WTC11 (cell line): Measurements from ENCODE around the gene SREBF2. TPM values are rescaled to one million over a fixed set of nuclear protein-coding genes. Genes with fewer than 3 reads are reported as not detected.

Source experiments
- ATAC-seq: fragments of 200-7000 bp; cut with Tn5 transposase; 2 replicates; pipeline ENCODE4 v1.10.0; 2021; ENCODE audit warnings: mild to moderate bottlenecking, moderate library complexity
- CTCF ChIA-PET: fragments of 300-600 bp; sonication (Branson Sonifier 250); formaldehyde crosslinking; loops from one replicate; lab custom pipeline; 2021; ENCODE audit warnings: antibody characterized with exemption; lab: Charles Lee
- POLR2A ChIA-PET: fragments of 350-600 bp; sonication (Branson Sonifier 250); formaldehyde crosslinking; loops from one replicate; lab custom pipeline; 2021; ENCODE audit warnings: antibody characterized with exemption; lab: Charles Lee
- DNase-seq: peaks from one replicate; pipeline ENCODE4 v3.0.0; 2021; ENCODE audit warnings: low spot score
- H3K27ac Mint-ChIP-seq: 2 replicates; pipeline ENCODE4 v1.8.0; 2021; ENCODE audit warnings: mixed read lengths
- H3K27me3 Mint-ChIP-seq: 2 replicates; pipeline ENCODE4 v1.8.0; 2021; ENCODE audit warnings: low read depth, mild to moderate bottlenecking, moderate library complexity, mixed read lengths
- H3K36me3 Mint-ChIP-seq: 2 replicates; pipeline ENCODE4 v1.8.0; 2021; ENCODE audit warnings: mixed read lengths
- H3K4me1 Mint-ChIP-seq: 2 replicates; pipeline ENCODE4 v1.8.0; 2022; ENCODE audit warnings: mixed read lengths
- H3K4me3 Mint-ChIP-seq: 2 replicates; pipeline ENCODE4 v1.8.0; 2021; ENCODE audit warnings: mild to moderate bottlenecking, moderate library complexity, mixed read lengths
- H3K9me3 Mint-ChIP-seq: 2 replicates; pipeline ENCODE4 v1.8.0; 2021; ENCODE audit warnings: mixed read lengths
- AR ChIP-seq: fragments of 250-450 bp; sonication (Bioruptor Pico); IDR thresholded peaks from 2 replicates; pipeline ENCODE4 v1.9.0; 2021; ENCODE audit warnings: mild to moderate bottlenecking
- CBFB ChIP-seq: sonication (generic); formaldehyde crosslinking; IDR thresholded peaks from 2 replicates; pipeline ENCODE4 v1.8.1; 2022; ENCODE audit warnings: mild to moderate bottlenecking, low read depth, missing genetic modification reagents
- CREB1 ChIP-seq: sonication (generic); formaldehyde crosslinking; IDR thresholded peaks from 2 replicates; pipeline ENCODE4 v1.8.0; 2023; ENCODE audit warnings: mild to moderate bottlenecking, missing genetic modification reagents
- CTCF ChIP-seq: fragments of 200-600 bp; IDR thresholded peaks from 2 replicates; pipeline ENCODE4 v1.8.0; 2022; ENCODE audit warnings: antibody characterized with exemption
- E2F5 ChIP-seq: sonication (generic); formaldehyde crosslinking; IDR thresholded peaks from 2 replicates; pipeline ENCODE4 v1.8.1; 2022; ENCODE audit warnings: mild to moderate bottlenecking, moderate library complexity, missing genetic modification reagents
- EMX1 ChIP-seq: fragments of 250-450 bp; sonication (Bioruptor Pico); IDR thresholded peaks from 2 replicates; pipeline ENCODE4 v1.8.0; 2021; ENCODE audit warnings: mild to moderate bottlenecking
- ETV6 ChIP-seq: sonication (generic); formaldehyde crosslinking; IDR thresholded peaks from 2 replicates; pipeline ENCODE4 v1.8.1; 2022; ENCODE audit warnings: mild to moderate bottlenecking, missing genetic modification reagents
- FOXP1 ChIP-seq: sonication (generic); formaldehyde crosslinking; IDR thresholded peaks from 2 replicates; pipeline ENCODE4 v1.8.0; 2022; ENCODE audit warnings: missing genetic modification reagents, mild to moderate bottlenecking, moderate library complexity, borderline replicate concordance
- HMGXB4 ChIP-seq: sonication (generic); formaldehyde crosslinking; IDR thresholded peaks from 2 replicates; pipeline ENCODE4 v1.8.1; 2023; ENCODE audit warnings: mild to moderate bottlenecking, moderate library complexity, missing genetic modification reagents
- IRF2 ChIP-seq: sonication (generic); formaldehyde crosslinking; IDR thresholded peaks from 2 replicates; pipeline ENCODE4 v1.8.0; 2022; ENCODE audit warnings: low read depth, missing genetic modification reagents, borderline replicate concordance
- NFE2L1 ChIP-seq: sonication (generic); formaldehyde crosslinking; IDR thresholded peaks from 2 replicates; pipeline ENCODE4 v1.8.1; 2023; ENCODE audit warnings: missing genetic modification reagents
- NR3C1 ChIP-seq: sonication (generic); formaldehyde crosslinking; conservative IDR thresholded peaks from 2 replicates; pipeline ENCODE4 v1.8.1; 2023; ENCODE audit warnings: low read depth, mild to moderate bottlenecking, missing genetic modification reagents
- OVOL2 ChIP-seq: fragments of 250-450 bp; sonication (Bioruptor Pico); IDR thresholded peaks from 2 replicates; pipeline ENCODE4 v1.9.0; 2021; ENCODE audit warnings: mild to moderate bottlenecking, borderline replicate concordance
- RORB ChIP-seq: fragments of 250-450 bp; sonication (Bioruptor Pico); IDR thresholded peaks from 2 replicates; pipeline ENCODE4 v1.9.0; 2021; ENCODE audit warnings: mild to moderate bottlenecking
- SP1 ChIP-seq: sonication (generic); formaldehyde crosslinking; conservative IDR thresholded peaks from 2 replicates; pipeline ENCODE4 v1.8.1; 2022; ENCODE audit warnings: missing genetic modification reagents
- ZNF138 ChIP-seq: sonication (generic); formaldehyde crosslinking; conservative IDR thresholded peaks from 2 replicates; pipeline ENCODE4 v1.8.1; 2022; ENCODE audit warnings: mild to moderate bottlenecking, moderate library complexity, missing genetic modification reagents
- total RNA-seq: library from RNA; stranded (reverse); gene quantifications from 3 replicates; pipeline ENCODE4 v1.2.3, GENCODE V29; 2021

SREBF2 gene
- total RNA-seq, 1 experiment from 2014 or later, result 151 TPM

- CTCF ChIA-PET, result interaction anchor here (0.9 to 7.8 kb wide), 6 partner anchors 30 to 131 kb away, joined by 3 to 59 read pairs (median 8); no protein-coding TSS in a partner anchor
- H3K4me1 Mint-ChIP-seq, result peaks cover 52% of the 10 kb centered on the region
These were observed 5.2 kb upstream of the SREBF2 start for GRCh38 chr22:41827671-41828070.

More at GRCh38 chr22:41827671-41828070, 5.2 kb upstream of the SREBF2 start:
- H3K36me3 Mint-ChIP-seq, result peaks cover 4% of the 10 kb centered on the region
- POLR2A ChIA-PET, result interaction anchor here (0.9 kb wide), 1 partner anchor 27 kb away, joined by 3 read pairs; the partner anchor contains the start of gene CCDC134
- no peak for DNase-seq
- no peak for TF ChIP-seq ZNF138 (CRISPR knock-in tag)
- TF ChIP-seq EMX1 (CRISPR knock-in tag), result no peak
- no peak for TF ChIP-seq SP1
- TF ChIP-seq NR3C1 (CRISPR knock-in tag), result no peak
- TF ChIP-seq CREB1, result no peak
- no peak for TF ChIP-seq CBFB (CRISPR knock-in tag)
- TF ChIP-seq HMGXB4, result no peak
- TF ChIP-seq E2F5 (CRISPR knock-in tag), result no peak
- TF ChIP-seq IRF2 (CRISPR knock-in tag), result no peak
- TF ChIP-seq RORB (CRISPR knock-in tag), result no peak
- no peak for TF ChIP-seq OVOL2 (CRISPR knock-in tag)
- TF ChIP-seq ETV6 (CRISPR knock-in tag), result no peak
- TF ChIP-seq NFE2L1, result no peak
- no peak for TF ChIP-seq FOXP1 (CRISPR knock-in tag)
- TF ChIP-seq CTCF, result no peak
- TF ChIP-seq AR (CRISPR knock-in tag), result no peak
- H3K4me3 Mint-ChIP-seq, result no peak overlapping the region
- no peaks in the 10 kb centered on the region for H3K9me3 Mint-ChIP-seq
- H3K27me3 Mint-ChIP-seq, result no peaks in the 10 kb centered on the region; the same call in 1 of the 2 replicates
- ATAC-seq, result no peak
- no peak overlapping the region for H3K27ac Mint-ChIP-seq
